ENCODE measurements around the gene TRIM65.

DNA sequence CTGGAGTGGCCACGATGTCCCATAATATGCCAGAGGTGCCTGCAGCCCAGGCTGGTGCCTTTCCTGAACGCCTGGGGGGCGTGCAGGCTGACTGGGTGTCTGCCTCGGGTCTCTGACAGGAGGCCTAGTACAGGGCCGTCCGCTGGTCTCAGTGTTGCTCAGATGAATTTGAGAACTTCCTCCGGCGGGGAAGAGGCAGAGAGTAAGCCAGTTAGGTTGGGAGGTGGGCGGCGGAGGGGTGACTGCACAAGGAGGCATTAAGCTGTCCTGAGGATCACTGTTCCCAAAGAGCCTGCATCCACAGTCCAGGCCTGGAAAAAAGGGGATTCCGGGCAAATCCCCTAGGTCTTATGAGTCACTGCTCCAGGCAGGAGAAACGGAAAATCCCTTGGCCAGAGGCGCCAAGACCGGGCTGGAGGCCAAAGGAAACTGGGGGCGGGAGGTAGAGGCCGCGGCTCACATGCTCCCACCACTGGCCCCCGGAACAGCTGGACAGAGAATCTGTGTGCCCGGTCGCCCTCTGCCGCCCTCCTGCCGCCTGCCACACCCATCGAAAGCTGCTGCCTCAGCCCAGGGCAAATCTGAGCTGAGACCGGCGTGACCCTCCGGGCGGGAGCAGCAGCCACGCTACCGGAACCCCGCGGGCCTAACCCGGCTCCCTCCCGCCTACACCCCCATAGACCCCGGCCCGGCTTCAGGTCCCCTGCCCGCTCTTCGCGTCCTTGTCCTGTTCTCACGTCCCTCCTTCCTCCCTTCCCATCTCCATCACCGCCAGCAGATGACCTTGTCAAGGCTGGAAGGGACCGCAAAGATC, 19.6 kb downstream of the TRIM65 start:
- TF ChIP-seq EZH2phosphoT487 (IDR thresholded peaks at IDR 0.05; ENCODE audit: borderline replicate concordance) = no peak
- TF ChIP-seq, protein P1, sequence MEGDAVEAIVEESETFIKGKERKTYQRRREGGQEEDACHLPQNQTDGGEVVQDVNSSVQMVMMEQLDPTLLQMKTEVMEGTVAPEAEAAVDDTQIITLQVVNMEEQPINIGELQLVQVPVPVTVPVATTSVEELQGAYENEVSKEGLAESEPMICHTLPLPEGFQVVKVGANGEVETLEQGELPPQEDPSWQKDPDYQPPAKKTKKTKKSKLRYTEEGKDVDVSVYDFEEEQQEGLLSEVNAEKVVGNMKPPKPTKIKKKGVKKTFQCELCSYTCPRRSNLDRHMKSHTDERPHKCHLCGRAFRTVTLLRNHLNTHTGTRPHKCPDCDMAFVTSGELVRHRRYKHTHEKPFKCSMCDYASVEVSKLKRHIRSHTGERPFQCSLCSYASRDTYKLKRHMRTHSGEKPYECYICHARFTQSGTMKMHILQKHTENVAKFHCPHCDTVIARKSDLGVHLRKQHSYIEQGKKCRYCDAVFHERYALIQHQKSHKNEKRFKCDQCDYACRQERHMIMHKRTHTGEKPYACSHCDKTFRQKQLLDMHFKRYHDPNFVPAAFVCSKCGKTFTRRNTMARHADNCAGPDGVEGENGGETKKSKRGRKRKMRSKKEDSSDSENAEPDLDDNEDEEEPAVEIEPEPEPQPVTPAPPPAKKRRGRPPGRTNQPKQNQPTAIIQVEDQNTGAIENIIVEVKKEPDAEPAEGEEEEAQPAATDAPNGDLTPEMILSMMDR (conservative IDR thresholded peaks at IDR 0.05; ENCODE audit: low read length) = no peak

All from Loucy (cell line).